SHP77 treated with DMSO at 0.1 percent for 48 hours (cell line): ENCODE measurements around the gene TMEM225B.
"Not testable (repeated sequence)": the region's sequence is repeated elsewhere in the genome, so short reads cannot be mapped to it uniquely, and the experiment has no call there.

ENCODE experiments used
- DNase-seq: peaks from one replicate; lab custom pipeline; 2025; lab: John Stamatoyannopoulos, UW

Gene TMEM225B

DNA sequence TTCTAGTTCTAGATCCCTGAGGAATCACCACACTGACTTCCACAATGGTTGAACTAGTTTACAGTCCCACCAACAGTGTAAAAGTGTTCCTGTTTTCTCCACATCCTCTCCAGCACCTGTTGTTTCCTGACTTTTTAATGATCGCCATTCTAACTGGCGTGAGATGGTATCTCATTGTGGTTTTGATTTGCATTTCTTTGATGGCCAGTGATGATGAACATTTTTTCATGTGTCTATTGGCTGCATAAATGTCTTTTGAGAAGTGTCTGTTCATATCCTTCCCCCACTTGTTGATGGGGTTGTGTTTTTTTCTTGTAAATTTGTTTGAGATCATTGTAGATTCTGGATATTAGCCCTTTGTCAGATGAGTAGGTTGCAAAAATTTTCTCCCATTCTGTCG, 56.6 kb downstream of the TMEM225B start:
- not testable (repeated sequence) for DNase-seq

DNA sequence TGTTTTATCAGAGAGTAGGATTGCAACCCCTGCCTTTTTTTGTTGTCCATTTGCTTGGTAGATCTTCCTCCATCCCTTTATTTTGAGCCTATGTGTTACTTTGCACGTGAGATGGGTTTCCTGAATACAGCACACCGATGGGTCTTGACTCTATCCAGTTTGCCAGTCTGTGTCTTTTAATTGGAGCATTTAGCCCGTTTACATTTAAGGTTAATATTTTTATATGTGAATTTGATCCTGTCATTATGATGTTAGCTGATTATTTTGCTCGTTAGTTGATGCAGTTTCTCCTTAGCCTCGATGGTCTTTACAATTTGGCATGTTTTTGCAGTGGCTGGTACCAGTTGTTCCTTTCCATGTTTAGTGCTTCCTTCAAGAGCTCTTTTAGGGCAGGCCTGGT, 59.8 kb downstream of the TMEM225B start:
- not testable (repeated sequence) for DNase-seq
